Measurements from ENCODE around the gene INF2.
"Not testable (repeated sequence)": the region's sequence is repeated elsewhere in the genome, so short reads cannot be mapped to it uniquely, and the experiment has no call there.

INF2 gene

GRCh38 chr14:104656014-104656714 lies 33.3 kb upstream of the INF2 start:
- FAIRE-seq: peak; percentile 23
- no peak for DNase-seq (ENCODE audit: insufficient read length, low spot score)

- peak; percentile 89 for FAIRE-seq
- no peak for DNase-seq (ENCODE audit: insufficient read length, low spot score)
Observed at GRCh38 chr14:104657101-104657524, 32.3 kb upstream of the INF2 start.

GRCh38 chr14:104657563-104658324 lies 31.7 kb upstream of the INF2 start:
- FAIRE-seq (peak; percentile 92), DNase-seq (ENCODE audit: insufficient read length, low spot score) (no peak)

- FAIRE-seq (no peak), DNase-seq (ENCODE audit: insufficient read length, low spot score) (no peak)
Observed at GRCh38 chr14:104658325-104658712, 31.1 kb upstream of the INF2 start.

- FAIRE-seq (peak; percentile 26), DNase-seq (ENCODE audit: insufficient read length, low spot score) (no peak)
Observed at GRCh38 chr14:104659146-104659545, 30.3 kb upstream of the INF2 start.

GRCh38 chr14:104659764-104660523 lies 29.5 kb upstream of the INF2 start:
- peak; percentile 93 for FAIRE-seq
- no peak for DNase-seq (ENCODE audit: insufficient read length, low spot score)

GRCh38 chr14:104660597-104660996 lies 28.8 kb upstream of the INF2 start:
- peak; percentile 87 for FAIRE-seq

GRCh38 chr14:104661086-104661485 lies 28.3 kb upstream of the INF2 start:
- DNase-seq (ENCODE audit: insufficient read length, low spot score) (no peak), FAIRE-seq (peak; percentile 47)

More at GRCh38 chr14:104660597-104660996, 28.8 kb upstream of the INF2 start:
- no peak for DNase-seq (ENCODE audit: insufficient read length, low spot score)

GRCh38 chr14:104661528-104662157 lies 27.8 kb upstream of the INF2 start:
- DNase-seq (ENCODE audit: insufficient read length, low spot score): not testable (repeated sequence)
- peak; percentile 84 for FAIRE-seq

GRCh38 chr14:104662472-104662871 lies 26.9 kb upstream of the INF2 start:
- DNase-seq (ENCODE audit: insufficient read length, low spot score); FAIRE-seq: not testable (repeated sequence)

- FAIRE-seq: no peak
- DNase-seq (ENCODE audit: insufficient read length, low spot score): no peak
Observed at GRCh38 chr14:104664107-104664506, 25.3 kb upstream of the INF2 start.

- FAIRE-seq (no peak), DNase-seq (ENCODE audit: insufficient read length, low spot score) (no peak)
Observed at GRCh38 chr14:104664588-104664987, 24.8 kb upstream of the INF2 start.

GRCh38 chr14:104665114-104665656 lies 24.2 kb upstream of the INF2 start:
- DNase-seq (ENCODE audit: insufficient read length, low spot score) (no peak), FAIRE-seq (peak; percentile 82)

GRCh38 chr14:104665657-104666522 lies 23.5 kb upstream of the INF2 start:
- DNase-seq (ENCODE audit: insufficient read length, low spot score) (no peak), FAIRE-seq (peak; percentile 42)

GRCh38 chr14:104666523-104666895 lies 22.9 kb upstream of the INF2 start:
- FAIRE-seq; DNase-seq (ENCODE audit: insufficient read length, low spot score): not testable (repeated sequence)

- FAIRE-seq: no peak
Observed at GRCh38 chr14:104666981-104667380, 22.4 kb upstream of the INF2 start.

GRCh38 chr14:104669697-104670096 lies 19.7 kb upstream of the INF2 start:
- FAIRE-seq: no peak
- DNase-seq (ENCODE audit: insufficient read length, low spot score): no peak

More at GRCh38 chr14:104666981-104667380, 22.4 kb upstream of the INF2 start:
- no peak for DNase-seq (ENCODE audit: insufficient read length, low spot score)

- not testable (repeated sequence) for FAIRE-seq; DNase-seq (ENCODE audit: insufficient read length, low spot score)
Observed at GRCh38 chr14:104671330-104671977, 18.0 kb upstream of the INF2 start.

- not testable (repeated sequence) for FAIRE-seq; DNase-seq (ENCODE audit: insufficient read length, low spot score)
Observed at GRCh38 chr14:104672119-104672518, 17.3 kb upstream of the INF2 start.
